Fibroblast of skin of right quadriceps (primary cell): ENCODE measurements around the gene PYCARD.
"Not testable (repeated sequence)": the region's sequence is repeated elsewhere in the genome, so short reads cannot be mapped to it uniquely, and the experiment has no call there.

Experiments used
- DNase-seq: peaks from one replicate; pipeline ENCODE4 v3.0.0-alpha.2; 2013

The PYCARD gene

GRCh38 chr16:31202414-31203375, at the start of gene PYCARD:
Gene PYCARD, minus strand, starts transcription at chr16:31202760. Its CDS starts 70 bp downstream, at chr16:31202690.
- peak; percentile 23 for DNase-seq

GRCh38 chr16:31251435-31251834, 48.9 kb upstream of the PYCARD start:
- DNase-seq, result no peak

- DNase-seq, result no peak
Measured at GRCh38 chr16:31250782-31251384, 48.3 kb upstream of the PYCARD start.

GRCh38 chr16:31248344-31248743, 45.8 kb upstream of the PYCARD start:
- DNase-seq, result no peak

GRCh38 chr16:31246296-31246695, 43.7 kb upstream of the PYCARD start:
- no peak for DNase-seq

GRCh38 chr16:31245598-31245997, 43.0 kb upstream of the PYCARD start:
- not testable (repeated sequence) for DNase-seq

- no peak for DNase-seq
Measured at GRCh38 chr16:31243734-31244670, 41.4 kb upstream of the PYCARD start.

GRCh38 chr16:31242206-31242605, 39.6 kb upstream of the PYCARD start:
- DNase-seq, result no peak

GRCh38 chr16:31238041-31238440, 35.5 kb upstream of the PYCARD start:
- DNase-seq, result no peak

- DNase-seq, result no peak
Measured at GRCh38 chr16:31229501-31229900, 26.9 kb upstream of the PYCARD start.

- no peak for DNase-seq
Measured at GRCh38 chr16:31228206-31228605, 25.6 kb upstream of the PYCARD start.

- no peak for DNase-seq
Measured at GRCh38 chr16:31225193-31225592, 22.6 kb upstream of the PYCARD start.

- DNase-seq, result no peak
Measured at GRCh38 chr16:31224092-31224955, 21.8 kb upstream of the PYCARD start.

GRCh38 chr16:31223044-31223443, 20.5 kb upstream of the PYCARD start:
- DNase-seq, result no peak

- DNase-seq, result no peak
Measured at GRCh38 chr16:31221357-31222160, 19.0 kb upstream of the PYCARD start.

- no peak for DNase-seq
Measured at GRCh38 chr16:31219154-31219741, 16.7 kb upstream of the PYCARD start.

- no peak for DNase-seq
Measured at GRCh38 chr16:31217136-31217530, 14.6 kb upstream of the PYCARD start.

- DNase-seq, result no peak
Measured at GRCh38 chr16:31216422-31217135, 14.0 kb upstream of the PYCARD start, which contains the start of gene PYDC1. Gene PYDC1, minus strand, starts transcription at chr16:31217135. Its CDS starts 107 bp downstream, at chr16:31217028.

GRCh38 chr16:31215287-31216162, 13.0 kb upstream of the PYCARD start:
- no peak for DNase-seq
